HG03442 (cell line): ENCODE measurements around the gene SLC8A2.
A peak's percentile ranks its signal among the peaks of the same experiment; 100 is the strongest.

Source experiments
- ATAC-seq: cut with Tn5 transposase; IDR thresholded peaks from one replicate; pipeline ENCODE4 v1.9.1; 2021; ENCODE audit warnings: mild to moderate bottlenecking, moderate library complexity; ENCODE audit not compliant: unreplicated experiment

SLC8A2 gene

GRCh38 chr19:47471733-47472457, at the start of gene SLC8A2:
SLC8A2 (minus strand) TSS chr19:47471893; CDS start chr19:47466403, 5,490 bp downstream.
- ATAC-seq: no peak

- no peak for ATAC-seq
These were observed 49.1 kb upstream of the SLC8A2 start for GRCh38 chr19:47520839-47521238.

- no peak for ATAC-seq
These were observed 48.7 kb upstream of the SLC8A2 start for GRCh38 chr19:47520343-47520806.

- ATAC-seq: no peak
These were observed 47.2 kb upstream of the SLC8A2 start for GRCh38 chr19:47518854-47519253.

- no peak for ATAC-seq
These were observed 46.4 kb upstream of the SLC8A2 start for GRCh38 chr19:47518139-47518538.

GRCh38 chr19:47514869-47515588, 43.3 kb upstream of the SLC8A2 start, which contains the start of gene NAPA:
NAPA (minus strand) TSS chr19:47515063; CDS start chr19:47514940, 123 bp downstream.
- ATAC-seq: peak; percentile 79

GRCh38 chr19:47514151-47514868, 42.6 kb upstream of the SLC8A2 start:
- peak; percentile 9 for ATAC-seq

- ATAC-seq: no peak
These were observed 41.2 kb upstream of the SLC8A2 start for GRCh38 chr19:47512948-47513319.

GRCh38 chr19:47512183-47512947, 40.7 kb upstream of the SLC8A2 start:
- no peak for ATAC-seq

- no peak for ATAC-seq
These were observed 40.0 kb upstream of the SLC8A2 start for GRCh38 chr19:47511681-47512080.

- ATAC-seq: no peak
These were observed 39.4 kb upstream of the SLC8A2 start for GRCh38 chr19:47511128-47511517.

- no peak for ATAC-seq
These were observed 38.9 kb upstream of the SLC8A2 start for GRCh38 chr19:47510516-47511127.

GRCh38 chr19:47509973-47510372, 38.3 kb upstream of the SLC8A2 start:
- ATAC-seq: no peak

- ATAC-seq: no peak
These were observed 37.6 kb upstream of the SLC8A2 start for GRCh38 chr19:47509170-47509847.

- ATAC-seq: no peak
These were observed 37.0 kb upstream of the SLC8A2 start for GRCh38 chr19:47508721-47509120.

- ATAC-seq: no peak
These were observed 36.3 kb upstream of the SLC8A2 start for GRCh38 chr19:47507924-47508553.

GRCh38 chr19:47507012-47507411, 35.3 kb upstream of the SLC8A2 start:
- no peak for ATAC-seq

GRCh38 chr19:47506459-47506858, 34.8 kb upstream of the SLC8A2 start:
- ATAC-seq: no peak

GRCh38 chr19:47505506-47505905, 33.8 kb upstream of the SLC8A2 start:
- ATAC-seq: no peak
